WERI-Rb-1 (cell line): ENCODE measurements around the gene CLSTN1.

Experiments
- DNase-seq: peaks from one replicate; pipeline ENCODE4 v3.0.0-alpha.2; 2020
- H3K27ac ChIP-seq: fragments of 250-450 bp; sonication (Bioruptor Pico); 2 replicates; pipeline ENCODE4 v1.5.1; 2020; ENCODE audit warnings: mild to moderate bottlenecking, moderate library complexity
- H3K27me3 ChIP-seq: fragments of 250-450 bp; sonication (Bioruptor Pico); 2 replicates; pipeline ENCODE4 v1.5.1; 2021; ENCODE audit warnings: mild to moderate bottlenecking, low read depth, moderate library complexity; ENCODE audit not compliant: insufficient read depth, severe bottlenecking
- H3K36me3 ChIP-seq: fragments of 250-450 bp; sonication (Bioruptor Pico); 2 replicates; pipeline ENCODE4 v1.5.1; 2020; ENCODE audit warnings: mild to moderate bottlenecking, moderate library complexity
- H3K4me3 ChIP-seq: 2 replicates; pipeline ENCODE4 v1.5.1; 2011; ENCODE audit warnings: low read depth, mild to moderate bottlenecking, control low read depth, low read length
- H3K9me3 ChIP-seq: fragments of 250-450 bp; sonication (Bioruptor Pico); 2 replicates; pipeline ENCODE4 v1.5.1; 2021; ENCODE audit warnings: mild to moderate bottlenecking, moderate library complexity; ENCODE audit not compliant: severe bottlenecking
- TF ChIP-seq, protein P1 (sequence below): IDR thresholded peaks from 2 replicates; pipeline ENCODE4 v1.5.1; 2011; ENCODE audit warnings: low read depth, mild to moderate bottlenecking, control low read depth, inconsistent platforms, low read length

CLSTN1 gene

DNA sequence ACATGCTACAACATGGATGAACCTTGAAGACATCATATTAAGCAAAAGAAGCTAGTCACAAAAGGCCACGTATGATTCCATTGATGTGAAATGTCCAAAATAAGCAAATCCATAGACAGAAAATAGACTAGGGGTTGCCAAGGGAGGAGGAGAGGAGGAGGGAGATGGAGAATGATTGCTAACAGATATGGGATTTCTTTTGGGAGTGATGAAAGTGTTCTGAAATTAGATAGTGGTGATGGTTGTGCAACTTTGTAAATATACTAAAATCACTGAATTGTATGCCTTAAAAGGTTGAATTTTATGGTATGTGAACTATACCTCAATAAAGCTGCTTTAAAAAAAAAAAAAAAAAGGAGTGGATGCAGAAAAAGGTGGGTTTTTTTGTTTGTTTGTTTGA, 7.6 kb downstream of the CLSTN1 start:
- H3K27me3 ChIP-seq = no peaks in the 10 kb centered on the region
- no peak overlapping the region for H3K27ac ChIP-seq
- no peak for DNase-seq
- no peaks in the 10 kb centered on the region for H3K9me3 ChIP-seq
- TF ChIP-seq, protein P1, sequence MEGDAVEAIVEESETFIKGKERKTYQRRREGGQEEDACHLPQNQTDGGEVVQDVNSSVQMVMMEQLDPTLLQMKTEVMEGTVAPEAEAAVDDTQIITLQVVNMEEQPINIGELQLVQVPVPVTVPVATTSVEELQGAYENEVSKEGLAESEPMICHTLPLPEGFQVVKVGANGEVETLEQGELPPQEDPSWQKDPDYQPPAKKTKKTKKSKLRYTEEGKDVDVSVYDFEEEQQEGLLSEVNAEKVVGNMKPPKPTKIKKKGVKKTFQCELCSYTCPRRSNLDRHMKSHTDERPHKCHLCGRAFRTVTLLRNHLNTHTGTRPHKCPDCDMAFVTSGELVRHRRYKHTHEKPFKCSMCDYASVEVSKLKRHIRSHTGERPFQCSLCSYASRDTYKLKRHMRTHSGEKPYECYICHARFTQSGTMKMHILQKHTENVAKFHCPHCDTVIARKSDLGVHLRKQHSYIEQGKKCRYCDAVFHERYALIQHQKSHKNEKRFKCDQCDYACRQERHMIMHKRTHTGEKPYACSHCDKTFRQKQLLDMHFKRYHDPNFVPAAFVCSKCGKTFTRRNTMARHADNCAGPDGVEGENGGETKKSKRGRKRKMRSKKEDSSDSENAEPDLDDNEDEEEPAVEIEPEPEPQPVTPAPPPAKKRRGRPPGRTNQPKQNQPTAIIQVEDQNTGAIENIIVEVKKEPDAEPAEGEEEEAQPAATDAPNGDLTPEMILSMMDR = no peak
- H3K4me3 ChIP-seq = no peak overlapping the region
- peaks cover 30% of the 10 kb centered on the region for H3K36me3 ChIP-seq

DNA sequence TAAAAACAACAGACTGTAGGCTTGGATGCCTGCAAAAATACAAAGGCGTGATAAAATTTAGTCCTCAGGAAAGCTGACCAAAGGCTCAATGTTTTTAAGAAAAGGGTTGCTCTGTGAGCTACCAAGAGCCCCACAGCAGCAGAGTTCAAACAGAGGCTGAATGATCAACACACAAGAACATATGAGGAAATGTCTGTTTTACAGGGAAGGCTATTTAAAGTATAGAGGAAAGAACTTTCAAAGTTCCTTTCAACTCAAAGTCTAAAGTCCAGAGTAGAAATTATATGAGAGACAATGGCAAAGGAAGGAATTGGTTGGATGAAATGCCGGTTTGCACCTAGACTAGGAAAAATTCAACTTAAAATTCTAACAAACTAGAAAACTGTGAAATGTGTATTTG, 8.6 kb downstream of the CLSTN1 start:
- Histone ChIP-seq H3K9me3 (no peaks in the 10 kb centered on the region), H3K4me3 (no peak overlapping the region), H3K27me3 (no peaks in the 10 kb centered on the region), H3K36me3 (peaks cover 22% of the 10 kb centered on the region), H3K27ac (no peak overlapping the region)
- DNase-seq = no peak
- TF ChIP-seq, protein P1 = no peak

DNA sequence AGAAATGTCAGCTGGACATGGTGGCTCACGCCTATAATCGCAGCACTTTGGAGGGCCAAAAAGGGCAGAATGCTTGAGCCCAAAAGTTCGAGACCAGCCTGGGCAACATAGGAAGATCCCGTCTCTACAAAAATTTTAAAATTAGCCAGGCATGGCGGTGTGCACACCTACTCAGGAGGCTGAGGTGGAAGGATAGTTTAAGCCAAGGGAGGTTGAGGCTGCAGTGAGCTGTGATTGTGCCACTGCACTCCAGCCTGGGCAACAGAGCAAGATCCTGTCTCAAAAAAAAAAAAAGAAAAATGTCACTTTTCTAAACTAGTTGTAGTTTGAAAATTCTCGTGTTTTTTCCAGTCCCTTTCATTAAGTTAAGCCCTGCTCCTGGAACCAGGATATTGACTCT, 9.1 kb downstream of the CLSTN1 start:
- Histone ChIP-seq H3K27ac (no peak overlapping the region), H3K9me3 (no peaks in the 10 kb centered on the region), H3K4me3 (no peak overlapping the region), H3K27me3 (no peaks in the 10 kb centered on the region), H3K36me3 (peaks cover 17% of the 10 kb centered on the region)
- TF ChIP-seq, protein P1 = no peak
- no peak for DNase-seq

DNA sequence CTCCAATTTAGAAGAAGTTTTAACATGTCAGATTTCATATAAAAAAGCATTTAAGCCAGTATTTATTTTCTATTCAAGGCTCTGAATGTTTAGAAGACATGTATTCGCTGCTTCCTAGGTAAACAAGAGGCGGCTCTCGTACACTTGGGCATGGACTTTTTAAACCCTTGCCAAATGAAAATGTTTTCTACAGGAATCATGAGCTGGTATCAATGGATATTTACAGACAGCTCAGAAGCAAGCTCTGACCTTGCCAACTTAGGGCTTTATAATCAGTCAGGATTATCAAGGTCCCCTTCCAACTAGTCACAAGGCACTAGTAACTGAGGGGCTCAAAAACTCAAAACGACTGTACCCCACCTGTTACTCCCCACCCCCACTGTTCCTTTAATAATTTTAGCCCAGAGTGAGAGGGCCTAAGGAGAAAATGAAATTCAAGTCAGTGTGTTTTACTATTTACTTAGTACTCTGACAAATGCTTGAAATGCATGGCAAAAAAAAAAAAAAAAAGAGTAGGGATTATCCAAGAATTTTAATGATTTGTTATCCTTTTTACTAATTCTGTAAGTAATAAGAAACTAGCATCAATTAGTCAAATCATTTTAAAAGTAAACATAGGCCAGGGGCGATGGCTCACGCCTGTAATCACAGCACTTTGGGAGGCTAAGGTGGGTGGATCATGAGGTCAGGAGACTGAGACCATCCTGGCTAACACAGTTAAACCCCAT, 12.4 kb downstream of the CLSTN1 start:
- TF ChIP-seq, protein P1 = no peak

DNA sequence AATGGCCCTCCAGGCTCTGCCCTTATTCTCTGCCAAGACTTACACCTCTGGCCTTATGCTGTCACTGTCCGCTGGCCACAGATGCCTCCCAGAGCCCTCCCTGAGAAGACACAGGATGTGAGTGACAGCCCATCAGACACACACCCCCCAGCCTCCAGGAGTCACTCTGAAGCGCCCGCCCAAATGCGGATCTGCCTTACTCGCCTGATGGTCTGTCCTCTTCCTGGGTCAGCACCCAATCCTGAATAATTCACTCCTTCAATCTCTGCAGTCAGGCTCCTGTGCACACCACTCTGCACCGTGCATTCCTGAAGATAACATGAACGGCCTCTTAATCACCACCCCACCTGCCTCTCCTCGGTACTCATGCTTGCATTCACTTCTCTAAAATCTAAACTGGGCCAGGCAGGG, 14.7 kb downstream of the CLSTN1 start:
- TF ChIP-seq, protein P1 = no peak
- Histone ChIP-seq H3K27ac (peak overlapping the region; percentile 8), H3K4me3 (no peak overlapping the region), H3K27me3 (no peaks in the 10 kb centered on the region), H3K9me3 (no peaks in the 10 kb centered on the region), H3K36me3 (peaks cover 24% of the 10 kb centered on the region)
- peak; percentile 77 for DNase-seq

More for the DNA sequence above, 12.4 kb downstream of the CLSTN1 start:
- H3K36me3 ChIP-seq = peaks cover 28% of the 10 kb centered on the region
- H3K27ac ChIP-seq = peak overlapping the region; percentile 50
- DNase-seq = no peak
- no peaks in the 10 kb centered on the region for H3K27me3 ChIP-seq
- H3K9me3 ChIP-seq = no peaks in the 10 kb centered on the region
- H3K4me3 ChIP-seq = no peak overlapping the region

DNA sequence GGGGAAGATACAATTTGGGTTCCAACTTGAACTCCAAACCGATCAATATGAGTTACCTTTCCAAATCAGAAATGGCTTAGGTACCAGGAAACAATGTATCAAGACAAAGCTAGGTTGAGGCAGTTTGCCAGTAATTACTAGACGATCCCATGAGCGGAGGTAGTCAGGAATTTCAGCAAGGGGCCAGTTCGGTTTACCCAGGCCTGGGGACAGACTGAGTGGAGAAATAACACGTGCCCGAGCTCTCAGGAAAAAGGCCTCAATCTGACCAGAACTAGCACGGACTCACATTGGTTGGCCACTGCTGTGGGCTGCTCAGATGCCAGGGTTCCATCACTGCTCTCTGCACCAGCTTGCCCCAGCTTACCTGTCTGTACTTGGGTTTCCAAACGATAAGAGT, 15.3 kb downstream of the CLSTN1 start:
- Histone ChIP-seq H3K4me3 (no peak overlapping the region), H3K9me3 (no peaks in the 10 kb centered on the region), H3K27me3 (no peaks in the 10 kb centered on the region), H3K27ac (peak overlapping the region; percentile 8), H3K36me3 (peaks cover 24% of the 10 kb centered on the region)
- no peak for DNase-seq
- TF ChIP-seq, protein P1 = no peak
